ENCODE measurements around the gene STPG4.
A peak's percentile ranks its signal among the peaks of the same experiment; 100 is the strongest.

STPG4 gene

DNA sequence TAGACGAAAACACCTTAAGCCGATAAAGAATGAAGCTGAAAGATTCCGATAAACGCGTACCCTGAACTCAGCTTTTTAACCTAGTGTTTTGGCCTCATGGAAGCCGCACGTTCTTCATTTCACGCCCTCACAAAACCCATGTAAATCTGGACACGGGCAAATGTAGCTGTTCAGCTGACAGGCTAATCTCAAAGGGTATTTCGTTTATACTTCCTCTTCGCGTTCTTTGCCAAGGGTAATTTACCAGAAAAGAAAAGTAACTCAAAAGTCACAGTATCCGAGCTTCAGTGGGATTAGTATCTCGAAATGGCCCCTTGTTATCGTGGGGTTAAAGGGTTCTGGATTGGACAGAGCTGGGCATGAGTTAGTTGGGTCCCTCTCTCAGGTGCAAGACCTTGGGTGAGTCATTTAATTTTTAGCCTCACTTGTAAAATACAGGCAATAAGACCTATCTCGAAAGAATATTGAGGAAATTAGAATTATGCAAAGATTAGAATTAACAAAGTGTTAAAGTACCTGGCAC, 22.0 kb upstream of the STPG4 start:
- POLR2A ChIA-PET = no interaction called here
- TF ChIP-seq, protein P1, sequence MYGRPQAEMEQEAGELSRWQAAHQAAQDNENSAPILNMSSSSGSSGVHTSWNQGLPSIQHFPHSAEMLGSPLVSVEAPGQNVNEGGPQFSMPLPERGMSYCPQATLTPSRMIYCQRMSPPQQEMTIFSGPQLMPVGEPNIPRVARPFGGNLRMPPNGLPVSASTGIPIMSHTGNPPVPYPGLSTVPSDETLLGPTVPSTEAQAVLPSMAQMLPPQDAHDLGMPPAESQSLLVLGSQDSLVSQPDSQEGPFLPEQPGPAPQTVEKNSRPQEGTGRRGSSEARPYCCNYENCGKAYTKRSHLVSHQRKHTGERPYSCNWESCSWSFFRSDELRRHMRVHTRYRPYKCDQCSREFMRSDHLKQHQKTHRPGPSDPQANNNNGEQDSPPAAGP (tag by site-specific recombination; IDR thresholded peaks at IDR 0.05) = no peak
- TF ChIP-seq KLF8 (tag by site-specific recombination; IDR thresholded peaks at IDR 0.05) (no peak), ZNF2 (tag by site-specific recombination; IDR thresholded peaks at IDR 0.05) (no peak), ZNF37A (tag by site-specific recombination; IDR thresholded peaks at IDR 0.05) (no peak), ZFP37 (tag by site-specific recombination; IDR thresholded peaks at IDR 0.05) (no peak), ZNF629 (tag by site-specific recombination; IDR thresholded peaks at IDR 0.05) (no peak), ZBTB20 (tag by site-specific recombination; IDR thresholded peaks at IDR 0.05) (peak; percentile 72), ZNF16 (tag by site-specific recombination; IDR thresholded peaks at IDR 0.05; ENCODE audit: low read depth) (no peak), HOXC10 (CRISPR knock-in tag; IDR thresholded peaks at IDR 0.05) (no peak), ZNF426 (tag by site-specific recombination; IDR thresholded peaks at IDR 0.05) (no peak), ZNF202 (tag by site-specific recombination; IDR thresholded peaks at IDR 0.05; ENCODE audit: borderline replicate concordance) (no peak), ZNF600 (tag by site-specific recombination; IDR thresholded peaks at IDR 0.05) (peak; percentile 40), GLI2 (tag by site-specific recombination; IDR thresholded peaks at IDR 0.05; ENCODE audit: borderline replicate concordance, low read depth) (no peak), ZNF423 (tag by site-specific recombination; IDR thresholded peaks at IDR 0.05) (no peak), ZNF335 (tag by site-specific recombination; conservative IDR thresholded peaks at IDR 0.05) (peak; percentile 16; the same call in 1 of the 2 replicates), ZNF530 (tag by site-specific recombination; IDR thresholded peaks at IDR 0.05; ENCODE audit: low read depth) (no peak)
- TF ChIP-seq, protein P2, sequence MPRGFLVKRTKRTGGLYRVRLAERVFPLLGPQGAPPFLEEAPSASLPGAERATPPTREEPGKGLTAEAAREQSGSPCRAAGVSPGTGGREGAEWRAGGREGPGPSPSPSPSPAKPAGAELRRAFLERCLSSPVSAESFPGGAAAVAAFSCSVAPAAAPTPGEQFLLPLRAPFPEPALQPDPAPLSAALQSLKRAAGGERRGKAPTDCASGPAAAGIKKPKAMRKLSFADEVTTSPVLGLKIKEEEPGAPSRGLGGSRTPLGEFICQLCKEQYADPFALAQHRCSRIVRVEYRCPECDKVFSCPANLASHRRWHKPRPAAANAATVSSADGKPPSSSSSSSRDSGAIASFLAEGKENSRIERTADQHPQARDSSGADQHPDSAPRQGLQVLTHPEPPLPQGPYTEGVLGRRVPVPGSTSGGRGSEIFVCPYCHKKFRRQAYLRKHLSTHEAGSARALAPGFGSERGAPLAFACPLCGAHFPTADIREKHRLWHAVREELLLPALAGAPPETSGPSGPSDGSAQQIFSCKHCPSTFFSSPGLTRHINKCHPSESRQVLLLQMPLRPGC (tag by site-specific recombination; IDR thresholded peaks at IDR 0.05) = no peak
- TF ChIP-seq, protein P3, sequence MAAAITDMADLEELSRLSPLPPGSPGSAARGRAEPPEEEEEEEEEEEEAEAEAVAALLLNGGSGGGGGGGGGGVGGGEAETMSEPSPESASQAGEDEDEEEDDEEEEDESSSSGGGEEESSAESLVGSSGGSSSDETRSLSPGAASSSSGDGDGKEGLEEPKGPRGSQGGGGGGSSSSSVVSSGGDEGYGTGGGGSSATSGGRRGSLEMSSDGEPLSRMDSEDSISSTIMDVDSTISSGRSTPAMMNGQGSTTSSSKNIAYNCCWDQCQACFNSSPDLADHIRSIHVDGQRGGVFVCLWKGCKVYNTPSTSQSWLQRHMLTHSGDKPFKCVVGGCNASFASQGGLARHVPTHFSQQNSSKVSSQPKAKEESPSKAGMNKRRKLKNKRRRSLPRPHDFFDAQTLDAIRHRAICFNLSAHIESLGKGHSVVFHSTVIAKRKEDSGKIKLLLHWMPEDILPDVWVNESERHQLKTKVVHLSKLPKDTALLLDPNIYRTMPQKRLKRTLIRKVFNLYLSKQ (tag by site-specific recombination; IDR thresholded peaks at IDR 0.05; ENCODE audit: borderline replicate concordance) = no peak
- TF ChIP-seq, protein P4, sequence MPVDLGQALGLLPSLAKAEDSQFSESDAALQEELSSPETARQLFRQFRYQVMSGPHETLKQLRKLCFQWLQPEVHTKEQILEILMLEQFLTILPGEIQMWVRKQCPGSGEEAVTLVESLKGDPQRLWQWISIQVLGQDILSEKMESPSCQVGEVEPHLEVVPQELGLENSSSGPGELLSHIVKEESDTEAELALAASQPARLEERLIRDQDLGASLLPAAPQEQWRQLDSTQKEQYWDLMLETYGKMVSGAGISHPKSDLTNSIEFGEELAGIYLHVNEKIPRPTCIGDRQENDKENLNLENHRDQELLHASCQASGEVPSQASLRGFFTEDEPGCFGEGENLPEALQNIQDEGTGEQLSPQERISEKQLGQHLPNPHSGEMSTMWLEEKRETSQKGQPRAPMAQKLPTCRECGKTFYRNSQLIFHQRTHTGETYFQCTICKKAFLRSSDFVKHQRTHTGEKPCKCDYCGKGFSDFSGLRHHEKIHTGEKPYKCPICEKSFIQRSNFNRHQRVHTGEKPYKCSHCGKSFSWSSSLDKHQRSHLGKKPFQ (tag by site-specific recombination; IDR thresholded peaks at IDR 0.05) = no peak
- TF ChIP-seq, protein P5, sequence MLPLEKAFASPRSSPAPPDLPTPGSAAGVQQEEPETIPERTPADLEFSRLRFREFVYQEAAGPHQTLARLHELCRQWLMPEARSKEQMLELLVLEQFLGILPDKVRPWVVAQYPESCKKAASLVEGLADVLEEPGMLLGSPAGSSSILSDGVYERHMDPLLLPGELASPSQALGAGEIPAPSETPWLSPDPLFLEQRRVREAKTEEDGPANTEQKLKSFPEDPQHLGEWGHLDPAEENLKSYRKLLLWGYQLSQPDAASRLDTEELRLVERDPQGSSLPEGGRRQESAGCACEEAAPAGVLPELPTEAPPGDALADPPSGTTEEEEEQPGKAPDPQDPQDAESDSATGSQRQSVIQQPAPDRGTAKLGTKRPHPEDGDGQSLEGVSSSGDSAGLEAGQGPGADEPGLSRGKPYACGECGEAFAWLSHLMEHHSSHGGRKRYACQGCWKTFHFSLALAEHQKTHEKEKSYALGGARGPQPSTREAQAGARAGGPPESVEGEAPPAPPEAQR (tag by site-specific recombination; IDR thresholded peaks at IDR 0.05) = no peak
- Histone ChIP-seq H3K4me3 (ENCODE audit: low read depth, low read length) (peak overlapping the region; percentile 37), H3K9me3 (ENCODE audit: control insufficient read depth, insufficient read depth, low read depth, low read length) (no peaks in the 10 kb centered on the region), H3K27ac (ENCODE audit: extremely low read depth, low read depth, low read length) (peak overlapping the region; percentile 97), H3K36me3 (ENCODE audit: control insufficient read depth in 2 of 2, insufficient read depth in 1 of 2, low read length in 2 of 2) (peaks cover 0 to 17% of the 10 kb centered on the region in 2 experiments; a peak in 1 of 3 replicates), H3K4me1 (ENCODE audit: control insufficient read depth, insufficient read depth, low read length) (peaks cover 11% of the 10 kb centered on the region)
- CTCF ChIA-PET = interaction anchor here (0.5 to 0.7 kb wide), 2 partner anchors 10 to 28 kb away, joined by 3 read pairs; no protein-coding TSS in a partner anchor

Data from HEK293 (cell line).